SK-N-SH treated with all-trans-retinoic acid at 6 μM for 48 hours (cell line): ENCODE data around the gene OSBPL3.

ENCODE experiments used
- ATAC-seq: fragments of 200-7000 bp; cut with Tn5 transposase; 3 replicates; pipeline ENCODE4 v1.9.1; 2020; ENCODE audit warnings: mild to moderate bottlenecking, moderate library complexity
- ARNTL ChIP-seq: fragments of 450-650 bp; formaldehyde crosslinking; IDR thresholded peaks from 2 replicates; pipeline ENCODE4 v1.5.0; 2020; ENCODE audit warnings: low read depth, mild to moderate bottlenecking, moderate library complexity, borderline replicate concordance
- BACH2 ChIP-seq: fragments of 250-450 bp; sonication (Bioruptor Pico); IDR thresholded peaks from 2 replicates; pipeline ENCODE4 v1.9.0; 2021; ENCODE audit warnings: mild to moderate bottlenecking, borderline replicate concordance
- CREB5 ChIP-seq: fragments of 250-450 bp; sonication (Bioruptor Pico); IDR thresholded peaks from 2 replicates; pipeline ENCODE4 v1.5.1; 2020; ENCODE audit warnings: low read depth, mild to moderate bottlenecking, moderate library complexity
- CSDC2 ChIP-seq: fragments of 250-450 bp; sonication (Bioruptor Pico); IDR thresholded peaks from 2 replicates; pipeline ENCODE4 v1.5.0; 2020; ENCODE audit warnings: mild to moderate bottlenecking, moderate library complexity
- CSRNP3 ChIP-seq: fragments of 250-450 bp; sonication (Bioruptor Pico); IDR thresholded peaks from 2 replicates; pipeline ENCODE4 v1.5.1; 2021; ENCODE audit warnings: mild to moderate bottlenecking, moderate library complexity
- ESRRG ChIP-seq: fragments of 250-450 bp; sonication (Bioruptor Pico); IDR thresholded peaks from 2 replicates; pipeline ENCODE4 v1.6.1; 2021; ENCODE audit warnings: mild to moderate bottlenecking
- GLIS3 ChIP-seq: fragments of 250-450 bp; sonication (Bioruptor Pico); IDR thresholded peaks from 2 replicates; pipeline ENCODE4 v1.5.0; 2020; ENCODE audit warnings: mild to moderate bottlenecking, moderate library complexity
- ISL1 ChIP-seq: fragments of 250-450 bp; sonication (Bioruptor Pico); IDR thresholded peaks from 2 replicates; pipeline ENCODE4 v2.1.2; 2022; ENCODE audit warnings: mild to moderate bottlenecking, moderate library complexity
- OSR1 ChIP-seq: fragments of 250-450 bp; sonication (Bioruptor Pico); IDR thresholded peaks from 2 replicates; pipeline ENCODE4 v1.8.0; 2022; ENCODE audit warnings: moderate library complexity, mild to moderate bottlenecking, inconsistent platforms
- PATZ1 ChIP-seq: fragments of 250-450 bp; sonication (Bioruptor Pico); IDR thresholded peaks from 2 replicates; pipeline ENCODE4 v1.8.0; 2020; ENCODE audit warnings: mild to moderate bottlenecking, moderate library complexity, borderline replicate concordance
- PPARA ChIP-seq: fragments of 250-450 bp; sonication (Bioruptor Pico); IDR thresholded peaks from 2 replicates; pipeline ENCODE4 v1.5.0; 2020; ENCODE audit warnings: mild to moderate bottlenecking, borderline replicate concordance
- RARB ChIP-seq: fragments of 250-450 bp; sonication (Bioruptor Pico); IDR thresholded peaks from 2 replicates; pipeline ENCODE4 v1.8.0; 2021; ENCODE audit warnings: mild to moderate bottlenecking, moderate library complexity
- SNAI2 ChIP-seq: fragments of 250-450 bp; sonication (Bioruptor Pico); IDR thresholded peaks from 2 replicates; pipeline ENCODE4 v1.5.0; 2020; ENCODE audit warnings: mild to moderate bottlenecking, moderate library complexity
- TCF4 ChIP-seq: fragments of 250-450 bp; sonication (Bioruptor Pico); IDR thresholded peaks from 2 replicates; pipeline ENCODE4 v1.8.0; 2021; ENCODE audit warnings: mild to moderate bottlenecking, moderate library complexity, borderline replicate concordance
- TOX ChIP-seq: fragments of 250-450 bp; sonication (Bioruptor Pico); IDR thresholded peaks from 2 replicates; pipeline ENCODE4 v1.8.0; 2021; ENCODE audit warnings: mild to moderate bottlenecking, moderate library complexity, borderline replicate concordance
- ZC3H10 ChIP-seq: fragments of 250-450 bp; sonication (Bioruptor Pico); IDR thresholded peaks from 2 replicates; pipeline ENCODE4 v1.5.1; 2021; ENCODE audit warnings: mild to moderate bottlenecking, moderate library complexity
- ZFP3 ChIP-seq: fragments of 250-450 bp; sonication (Bioruptor Pico); IDR thresholded peaks from 2 replicates; pipeline ENCODE4 v1.5.0; 2020; ENCODE audit warnings: mild to moderate bottlenecking, moderate library complexity
- ZFP30 ChIP-seq: fragments of 450-650 bp; formaldehyde crosslinking; IDR thresholded peaks from 2 replicates; pipeline ENCODE4 v1.5.0; 2022; ENCODE audit warnings: mild to moderate bottlenecking, moderate library complexity
- ZNF565 ChIP-seq: fragments of 450-650 bp; formaldehyde crosslinking; conservative IDR thresholded peaks from 2 replicates; pipeline ENCODE4 v1.5.0; 2020; ENCODE audit warnings: low read depth, mild to moderate bottlenecking, moderate library complexity
- ZNF70 ChIP-seq: fragments of 450-650 bp; formaldehyde crosslinking; IDR thresholded peaks from 2 replicates; pipeline ENCODE4 v1.5.0; 2020; ENCODE audit warnings: mild to moderate bottlenecking, moderate library complexity
- ZNF8 ChIP-seq: fragments of 450-650 bp; formaldehyde crosslinking; IDR thresholded peaks from 2 replicates; pipeline ENCODE4 v1.5.0; 2020; ENCODE audit warnings: mild to moderate bottlenecking, moderate library complexity

Gene OSBPL3

GRCh38 chr7:24754906-24755506 is 225.0 kb downstream of the OSBPL3 start (continued):
- TF ChIP-seq BACH2 (CRISPR knock-in tag) (no peak), CSDC2 (CRISPR knock-in tag) (no peak), TOX (CRISPR knock-in tag) (no peak), RARB (CRISPR knock-in tag) (no peak), ZFP3 (CRISPR knock-in tag) (no peak), ZFP30 (no peak), ZNF565 (no peak), CREB5 (no peak), OSR1 (no peak)

GRCh38 chr7:24752073-24752800 is 227.7 kb downstream of the OSBPL3 start:
- ATAC-seq, result no peak
- TF ChIP-seq ZNF565, result no peak
- no peak for TF ChIP-seq ISL1 (CRISPR knock-in tag)
- TF ChIP-seq CSDC2 (CRISPR knock-in tag), result no peak
- no peak for TF ChIP-seq ZFP30
- no peak for TF ChIP-seq GLIS3 (CRISPR knock-in tag)
- TF ChIP-seq ESRRG (CRISPR knock-in tag), result no peak
- no peak for TF ChIP-seq SNAI2 (CRISPR knock-in tag)
- no peak for TF ChIP-seq ZFP3 (CRISPR knock-in tag)
- TF ChIP-seq ZNF70 (CRISPR knock-in tag), result no peak
- no peak for TF ChIP-seq ARNTL (CRISPR knock-in tag)
- TF ChIP-seq CREB5, result no peak
- no peak for TF ChIP-seq ZNF8 (CRISPR knock-in tag)
- TF ChIP-seq BACH2 (CRISPR knock-in tag), result no peak
- TF ChIP-seq TCF4 (CRISPR knock-in tag), result no peak
- no peak for TF ChIP-seq ZC3H10 (CRISPR knock-in tag)
- no peak for TF ChIP-seq RARB (CRISPR knock-in tag)
- TF ChIP-seq CSRNP3 (CRISPR knock-in tag), result no peak
- TF ChIP-seq PATZ1 (CRISPR knock-in tag), result no peak
- no peak for TF ChIP-seq PPARA (CRISPR knock-in tag)
- no peak for TF ChIP-seq TOX (CRISPR knock-in tag)

GRCh38 chr7:24751484-24751883 is 228.5 kb downstream of the OSBPL3 start:
- ATAC-seq, result peak; percentile 21; the same call in 2 of the 3 replicates
- TF ChIP-seq ISL1 (CRISPR knock-in tag) (peak; percentile 29; the same call in 1 of the 2 replicates), ZC3H10 (CRISPR knock-in tag) (no peak)

- no peak for ATAC-seq
- no peak for TF ChIP-seq ZNF8 (CRISPR knock-in tag)
- no peak for TF ChIP-seq ZC3H10 (CRISPR knock-in tag)
- TF ChIP-seq TCF4 (CRISPR knock-in tag), result no peak
- TF ChIP-seq ISL1 (CRISPR knock-in tag), result no peak
- TF ChIP-seq CSDC2 (CRISPR knock-in tag), result no peak
- no peak for TF ChIP-seq BACH2 (CRISPR knock-in tag)
- TF ChIP-seq CSRNP3 (CRISPR knock-in tag), result no peak
- no peak for TF ChIP-seq OSR1
- TF ChIP-seq ZNF565, result no peak
- no peak for TF ChIP-seq PATZ1 (CRISPR knock-in tag)
- TF ChIP-seq TOX (CRISPR knock-in tag), result no peak
These were observed 229.4 kb downstream of the OSBPL3 start for GRCh38 chr7:24750441-24751055.
